HEK293 (cell line): ENCODE results near the gene FCHSD1.

ENCODE experiments used
- CTCF ChIA-PET: fragments of 350-600 bp; formaldehyde crosslinking; extraction: SDS; loops from one replicate; lab custom pipeline; 2021; ENCODE audit warnings: antibody characterized with exemption; lab: Yijun Ruan, JAX
- POLR2A ChIA-PET: fragments of 300-600 bp; formaldehyde crosslinking; extraction: SDS; loops from one replicate; lab custom pipeline; 2020; ENCODE audit warnings: antibody characterized with exemption, inconsistent platforms; lab: Yijun Ruan, JAX
- H3K27ac ChIP-seq: fragments of 200-500 bp; sonication (Bioruptor generic); 2 replicates; pipeline ENCODE4 v1.5.1; 2014; ENCODE audit warnings: low read depth, low read length, control low read depth, inconsistent platforms; ENCODE audit errors: extremely low read depth
- H3K36me3 ChIP-seq, 2 experiments: fragments of 200-500 bp in 1 of 2; sonication (Bioruptor generic) in 1 of 2; 1 replicate in 1 of 2; 2 replicates in 1 of 2; pipeline ENCODE4 v1.5.1; 2014 to 2017; ENCODE audit warnings: inconsistent platforms in 2 of 2, low read length in 2 of 2; ENCODE audit not compliant: control insufficient read depth in 2 of 2, insufficient read depth in 1 of 2
- H3K4me1 ChIP-seq: fragments of 200-500 bp; sonication (Bioruptor generic); 2 replicates; pipeline ENCODE4 v1.5.1; 2014; ENCODE audit warnings: mild to moderate bottlenecking, low read length, inconsistent platforms; ENCODE audit not compliant: control insufficient read depth, insufficient read depth
- H3K4me3 ChIP-seq: 2 replicates; pipeline ENCODE4 v1.5.1; 2011; ENCODE audit warnings: low read depth, mild to moderate bottlenecking, control low read depth, low read length, moderate library complexity
- H3K9me3 ChIP-seq: fragments of 200-500 bp; sonication (Bioruptor generic); 2 replicates; pipeline ENCODE4 v1.5.1; 2014; ENCODE audit warnings: low read depth, low read length, inconsistent platforms; ENCODE audit not compliant: control insufficient read depth, insufficient read depth
- GLI4 ChIP-seq: fragments of 450-650 bp; formaldehyde crosslinking; IDR thresholded peaks from 2 replicates; pipeline ENCODE4 v1.5.1; 2016; ENCODE audit warnings: missing biosample characterization, missing genetic modification characterization
- GLIS2 ChIP-seq: fragments of 450-650 bp; formaldehyde crosslinking; IDR thresholded peaks from 2 replicates; pipeline ENCODE4 v1.5.1; 2016; ENCODE audit warnings: missing biosample characterization, missing genetic modification characterization
- HIC1 ChIP-seq: fragments of 450-650 bp; formaldehyde crosslinking; IDR thresholded peaks from 2 replicates; pipeline ENCODE4 v1.5.1; 2016; ENCODE audit warnings: missing biosample characterization, missing genetic modification characterization
- KLF10 ChIP-seq: fragments of 450-650 bp; IDR thresholded peaks from 2 replicates; pipeline ENCODE4 v1.5.1; 2018; ENCODE audit warnings: missing biosample characterization, mild to moderate bottlenecking, missing genetic modification characterization
- KLF8 ChIP-seq: fragments of 450-650 bp; formaldehyde crosslinking; IDR thresholded peaks from 2 replicates; pipeline ENCODE4 v1.5.1; 2016; ENCODE audit warnings: missing biosample characterization, missing genetic modification characterization
- PATZ1 ChIP-seq: fragments of 450-650 bp; formaldehyde crosslinking; IDR thresholded peaks from 2 replicates; pipeline ENCODE4 v1.5.1; 2016; ENCODE audit warnings: missing biosample characterization, missing genetic modification characterization
- SP2 ChIP-seq: fragments of 450-650 bp; formaldehyde crosslinking; IDR thresholded peaks from 2 replicates; pipeline ENCODE4 v1.5.1; 2016; ENCODE audit warnings: missing biosample characterization, missing genetic modification characterization
- SP3 ChIP-seq: fragments of 450-650 bp; formaldehyde crosslinking; IDR thresholded peaks from 2 replicates; pipeline ENCODE4 v1.5.1; 2016; ENCODE audit warnings: missing biosample characterization, missing genetic modification characterization
- ZBTB17 ChIP-seq: fragments of 450-650 bp; formaldehyde crosslinking; IDR thresholded peaks from 2 replicates; pipeline ENCODE4 v1.5.1; 2016; ENCODE audit warnings: missing biosample characterization, missing genetic modification characterization
- ZNF140 ChIP-seq: fragments of 450-650 bp; formaldehyde crosslinking; IDR thresholded peaks from 2 replicates; pipeline ENCODE4 v1.5.1; 2016; ENCODE audit warnings: missing biosample characterization, missing genetic modification characterization
- ZNF146 ChIP-seq: fragments of 450-650 bp; formaldehyde crosslinking; IDR thresholded peaks from 2 replicates; pipeline ENCODE4 v1.5.1; 2016; ENCODE audit warnings: missing biosample characterization, missing genetic modification characterization
- ZNF155 ChIP-seq: fragments of 450-650 bp; formaldehyde crosslinking; IDR thresholded peaks from 2 replicates; pipeline ENCODE4 v1.5.1; 2016; ENCODE audit warnings: missing biosample characterization, missing genetic modification characterization
- ZNF202 ChIP-seq: fragments of 450-650 bp; formaldehyde crosslinking; IDR thresholded peaks from 2 replicates; pipeline ENCODE4 v1.5.1; 2016; ENCODE audit warnings: missing biosample characterization, missing genetic modification characterization, borderline replicate concordance
- ZNF280C ChIP-seq: fragments of 450-650 bp; formaldehyde crosslinking; IDR thresholded peaks from 2 replicates; pipeline ENCODE4 v1.5.1; 2016; ENCODE audit warnings: missing biosample characterization, missing genetic modification characterization
- ZNF302 ChIP-seq: fragments of 450-650 bp; formaldehyde crosslinking; IDR thresholded peaks from 2 replicates; pipeline ENCODE4 v1.5.1; 2016; ENCODE audit warnings: missing biosample characterization, missing genetic modification characterization, low read depth
- ZNF510 ChIP-seq: fragments of 450-650 bp; formaldehyde crosslinking; IDR thresholded peaks from 2 replicates; pipeline ENCODE4 v1.5.1; 2018; ENCODE audit warnings: mild to moderate bottlenecking, missing genetic modification characterization, missing biosample characterization; ENCODE audit not compliant: insufficient replicate concordance
- ZNF513 ChIP-seq: fragments of 450-650 bp; IDR thresholded peaks from 2 replicates; pipeline ENCODE4 v1.5.1; 2018; ENCODE audit warnings: missing biosample characterization, missing genetic modification characterization
- ZNF529 ChIP-seq: fragments of 450-650 bp; formaldehyde crosslinking; IDR thresholded peaks from 2 replicates; pipeline ENCODE4 v1.5.1; 2017; ENCODE audit warnings: missing genetic modification characterization, missing biosample characterization; ENCODE audit not compliant: insufficient replicate concordance
- ZNF544 ChIP-seq: fragments of 450-650 bp; formaldehyde crosslinking; IDR thresholded peaks from 2 replicates; pipeline ENCODE4 v1.5.0; 2017; ENCODE audit warnings: missing biosample characterization, missing genetic modification characterization
- ZNF549 ChIP-seq: fragments of 450-650 bp; IDR thresholded peaks from 2 replicates; pipeline ENCODE4 v1.5.1; 2018; ENCODE audit warnings: missing biosample characterization, missing genetic modification characterization, mild to moderate bottlenecking, inconsistent platforms, moderate library complexity
- ZNF792 ChIP-seq: fragments of 450-650 bp; formaldehyde crosslinking; IDR thresholded peaks from 2 replicates; pipeline ENCODE4 v1.5.1; 2016; ENCODE audit warnings: missing biosample characterization, missing genetic modification characterization
- ZXDB ChIP-seq: fragments of 450-650 bp; formaldehyde crosslinking; IDR thresholded peaks from 2 replicates; pipeline ENCODE4 v1.5.1; 2016; ENCODE audit warnings: missing biosample characterization, missing genetic modification characterization
- TF ChIP-seq, protein P1 (sequence below): fragments of 450-650 bp; formaldehyde crosslinking; IDR thresholded peaks from 2 replicates; pipeline ENCODE4 v1.5.1; 2017; ENCODE audit warnings: missing biosample characterization, missing genetic modification characterization
- TF ChIP-seq, protein P2 (sequence below): fragments of 450-650 bp; formaldehyde crosslinking; IDR thresholded peaks from 2 replicates; pipeline ENCODE4 v1.5.1; 2016; ENCODE audit warnings: missing biosample characterization, missing genetic modification characterization
- TF ChIP-seq, protein P3 (sequence below): fragments of 450-650 bp; formaldehyde crosslinking; IDR thresholded peaks from 2 replicates; pipeline ENCODE4 v1.5.1; 2016; ENCODE audit warnings: missing biosample characterization, missing genetic modification characterization, low read depth

The FCHSD1 gene

GRCh38 chr5:141636413-141637122 lies 14.7 kb downstream of the FCHSD1 start, which contains the start of the genes HDAC3 and RELL2 (continued):
- TF ChIP-seq, protein P1, sequence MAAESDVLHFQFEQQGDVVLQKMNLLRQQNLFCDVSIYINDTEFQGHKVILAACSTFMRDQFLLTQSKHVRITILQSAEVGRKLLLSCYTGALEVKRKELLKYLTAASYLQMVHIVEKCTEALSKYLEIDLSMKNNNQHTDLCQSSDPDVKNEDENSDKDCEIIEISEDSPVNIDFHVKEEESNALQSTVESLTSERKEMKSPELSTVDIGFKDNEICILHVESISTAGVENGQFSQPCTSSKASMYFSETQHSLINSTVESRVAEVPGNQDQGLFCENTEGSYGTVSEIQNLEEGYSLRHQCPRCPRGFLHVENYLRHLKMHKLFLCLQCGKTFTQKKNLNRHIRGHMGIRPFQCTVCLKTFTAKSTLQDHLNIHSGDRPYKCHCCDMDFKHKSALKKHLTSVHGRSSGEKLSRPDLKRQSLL (tag by site-specific recombination), result 0 out of 2 replicates have a peak, but pooled peaks have one; percentile 41
- TF ChIP-seq ZNF549 (no peak), ZNF140 (tag by site-specific recombination) (no peak), ZNF513 (tag by site-specific recombination) (no peak), KLF8 (tag by site-specific recombination) (peak; percentile 97), KLF10 (tag by site-specific recombination) (peak; percentile 97), ZNF146 (tag by site-specific recombination) (no peak), PATZ1 (tag by site-specific recombination) (peak; percentile 52), SP3 (tag by site-specific recombination) (peak; percentile 91), ZNF544 (tag by site-specific recombination) (no peak), SP2 (tag by site-specific recombination) (peak; percentile 59)
- TF ChIP-seq, protein P2, sequence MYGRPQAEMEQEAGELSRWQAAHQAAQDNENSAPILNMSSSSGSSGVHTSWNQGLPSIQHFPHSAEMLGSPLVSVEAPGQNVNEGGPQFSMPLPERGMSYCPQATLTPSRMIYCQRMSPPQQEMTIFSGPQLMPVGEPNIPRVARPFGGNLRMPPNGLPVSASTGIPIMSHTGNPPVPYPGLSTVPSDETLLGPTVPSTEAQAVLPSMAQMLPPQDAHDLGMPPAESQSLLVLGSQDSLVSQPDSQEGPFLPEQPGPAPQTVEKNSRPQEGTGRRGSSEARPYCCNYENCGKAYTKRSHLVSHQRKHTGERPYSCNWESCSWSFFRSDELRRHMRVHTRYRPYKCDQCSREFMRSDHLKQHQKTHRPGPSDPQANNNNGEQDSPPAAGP (tag by site-specific recombination), result 0 out of 2 replicates have a peak, but pooled peaks have one; percentile 6

DNA sequence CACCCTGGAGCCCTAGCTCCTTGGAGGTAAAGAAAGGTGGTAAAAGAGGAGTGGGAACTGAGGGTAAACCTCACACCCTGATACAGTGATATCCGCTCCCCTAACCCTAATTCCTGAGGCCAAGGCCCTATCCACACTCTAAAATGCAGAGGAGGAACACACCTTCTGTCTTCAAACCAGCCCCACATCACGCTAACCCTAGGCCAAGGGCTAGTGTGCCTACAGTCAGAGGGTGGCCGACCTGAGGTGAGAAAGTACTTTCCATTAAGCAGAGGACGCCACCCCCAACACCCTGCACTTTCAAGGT lies 15.2 kb downstream of the FCHSD1 start:
- H3K27ac ChIP-seq, result peak overlapping the region; percentile 63; the same call in 1 of the 2 replicates
- peaks cover 25 to 39% of the 10 kb centered on the region in 2 experiments for H3K36me3 ChIP-seq
- no peaks in the 10 kb centered on the region for H3K9me3 ChIP-seq
- H3K4me1 ChIP-seq, result peaks cover 6% of the 10 kb centered on the region
- CTCF ChIA-PET, result interaction anchor here (0.6 to 12.5 kb wide), 8 partner anchors 13 to 72 kb away, joined by 3 to 125 read pairs (median 5); partner anchors contain the start of gene DIAPH1
- H3K4me3 ChIP-seq, result peak overlapping the region; percentile 97
- POLR2A ChIA-PET, result interaction anchor here (0.9 to 2.7 kb wide), 13 partner anchors 8 to 333 kb away, joined by 3 to 42 read pairs (median 8); partner anchors contain the start of genes DELE1, DIAPH1, FCHSD1 and RNF14
- TF ChIP-seq ZBTB17 (tag by site-specific recombination) (no peak), GLIS2 (tag by site-specific recombination) (no peak), ZNF155 (tag by site-specific recombination) (no peak), ZNF510 (tag by site-specific recombination) (no peak), ZXDB (no peak), ZNF280C (tag by site-specific recombination) (no peak), GLI4 (tag by site-specific recombination) (no peak), ZNF529 (tag by site-specific recombination) (no peak), HIC1 (no peak), ZNF302 (no peak), ZNF202 (tag by site-specific recombination) (no peak), ZNF792 (tag by site-specific recombination) (no peak)
- TF ChIP-seq, protein P3, sequence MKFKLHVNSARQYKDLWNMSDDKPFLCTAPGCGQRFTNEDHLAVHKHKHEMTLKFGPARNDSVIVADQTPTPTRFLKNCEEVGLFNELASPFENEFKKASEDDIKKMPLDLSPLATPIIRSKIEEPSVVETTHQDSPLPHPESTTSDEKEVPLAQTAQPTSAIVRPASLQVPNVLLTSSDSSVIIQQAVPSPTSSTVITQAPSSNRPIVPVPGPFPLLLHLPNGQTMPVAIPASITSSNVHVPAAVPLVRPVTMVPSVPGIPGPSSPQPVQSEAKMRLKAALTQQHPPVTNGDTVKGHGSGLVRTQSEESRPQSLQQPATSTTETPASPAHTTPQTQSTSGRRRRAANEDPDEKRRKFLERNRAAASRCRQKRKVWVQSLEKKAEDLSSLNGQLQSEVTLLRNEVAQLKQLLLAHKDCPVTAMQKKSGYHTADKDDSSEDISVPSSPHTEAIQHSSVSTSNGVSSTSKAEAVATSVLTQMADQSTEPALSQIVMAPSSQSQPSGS (tag by site-specific recombination), result no peak
